A549 (cell line): ENCODE measurements around the gene QSOX1. TPM values are rescaled to one million over a fixed set of nuclear protein-coding genes. Genes with fewer than 3 reads are reported as not detected.

Experiments
- ATAC-seq, 2 experiments: fragments of 200-7000 bp in 1 of 2; fragments of >200 bp in 1 of 2; cut with Nextera tagmentation in 1 of 2; cut with Tn5 transposase in 1 of 2; 3 replicates each; pipeline versions ENCODE4 v1.8.0 to v1.9.1; 2018 to 2020; ENCODE audit warnings: mild to moderate bottlenecking in 1 of 2, moderate library complexity in 1 of 2
- CTCF ChIA-PET: fragments of 300-600 bp; sonication (Branson Sonifier 250); formaldehyde crosslinking; extraction: SDS; loops from one replicate; lab custom pipeline; 2021; ENCODE audit warnings: antibody characterized with exemption, inconsistent platforms; lab: Yijun Ruan, JAX
- POLR2A ChIA-PET: fragments of 350-600 bp; formaldehyde crosslinking; extraction: SDS; loops from one replicate; lab custom pipeline; 2021; ENCODE audit warnings: antibody characterized with exemption, inconsistent platforms; lab: Yijun Ruan, JAX
- DNase-seq, 2 experiments: peaks; one replicate each; pipeline versions ENCODE4 v3.0.0 to v3.0.0-alpha.2; 2011 to 2016; ENCODE audit warnings: low read depth in 1 of 2, low spot score in 1 of 2
- FAIRE-seq: peaks from 2 replicates; lab custom pipeline; 2011; peaks lifted over from hg19 to GRCh38; lab: Jason Lieb, UNC
- H3K27ac ChIP-seq, 2 experiments: fragments of >200 bp; sonication (Bioruptor Twin); formaldehyde crosslinking; 3 replicates each; pipeline ENCODE4 v1.5.1; 2016 to 2017
- H3K4me1 ChIP-seq: fragments of >200 bp; sonication (Bioruptor Twin); formaldehyde crosslinking; 3 replicates; pipeline ENCODE4 v1.6.1; 2016
- H3K4me2 ChIP-seq: fragments of >200 bp; sonication (Bioruptor Twin); formaldehyde crosslinking; 3 replicates; pipeline ENCODE4 v1.6.1; 2016
- H3K4me3 ChIP-seq: fragments of >200 bp; sonication (Bioruptor Twin); formaldehyde crosslinking; 3 replicates; pipeline ENCODE4 v1.5.1; 2016
- H3K9me3 ChIP-seq: fragments of >200 bp; sonication (Bioruptor Twin); formaldehyde crosslinking; 3 replicates; pipeline ENCODE4 v1.6.1; 2016
- CHD2 ChIP-seq: fragments of 150-350 bp; IDR thresholded peaks from 2 replicates; pipeline ENCODE4 v1.6.1; 2014; ENCODE audit warnings: low read length; ENCODE audit not compliant: partially characterized antibody
- CHD4 ChIP-seq: fragments of 200-600 bp; sonication (generic); IDR thresholded peaks from 2 replicates; pipeline ENCODE4 v1.6.1; 2016; ENCODE audit warnings: antibody characterized with exemption, mild to moderate bottlenecking, borderline replicate concordance
- EP300 ChIP-seq, 2 experiments: fragments of >200 bp; sonication (Bioruptor Twin); formaldehyde crosslinking; IDR thresholded peaks; 2 replicates in 1 of 2; 3 replicates in 1 of 2; pipeline ENCODE4 v1.6.1; 2016 to 2017
- ESRRA ChIP-seq: fragments of 150-350 bp; IDR thresholded peaks from 2 replicates; pipeline ENCODE4 v1.6.1; 2014; ENCODE audit warnings: mild to moderate bottlenecking, low read length, borderline replicate concordance
- FOSB ChIP-seq: fragments of 250-450 bp; sonication (Bioruptor Pico); IDR thresholded peaks from 2 replicates; pipeline ENCODE4 v1.5.0; 2020; ENCODE audit warnings: mild to moderate bottlenecking, moderate library complexity
- GATA3 ChIP-seq: IDR thresholded peaks from 2 replicates; pipeline ENCODE4 v1.6.1; 2012; ENCODE audit warnings: borderline replicate concordance
- HEYL ChIP-seq: fragments of 250-450 bp; sonication (Bioruptor Pico); IDR thresholded peaks from 2 replicates; pipeline ENCODE4 v1.8.0; 2021; ENCODE audit warnings: mild to moderate bottlenecking, moderate library complexity
- HOXA7 ChIP-seq: fragments of 250-450 bp; sonication (Bioruptor Pico); IDR thresholded peaks from 2 replicates; pipeline ENCODE4 v1.5.0; 2020; ENCODE audit warnings: mild to moderate bottlenecking, moderate library complexity
- JUN ChIP-seq, 2 experiments: fragments of >200 bp; sonication (Bioruptor Twin); formaldehyde crosslinking; IDR thresholded peaks; 2 replicates in 1 of 2; 3 replicates in 1 of 2; pipeline ENCODE4 v1.6.1; 2016 to 2017
- KDM1A ChIP-seq: fragments of 200-600 bp; sonication (generic); IDR thresholded peaks from 2 replicates; pipeline ENCODE4 v1.6.1; 2016; ENCODE audit warnings: low read depth, mild to moderate bottlenecking
- MAFK ChIP-seq: fragments of 450-650 bp; IDR thresholded peaks from 2 replicates; pipeline ENCODE4 v1.6.1; 2014; ENCODE audit not compliant: partially characterized antibody
- MAZ ChIP-seq: fragments of 150-350 bp; IDR thresholded peaks from 2 replicates; pipeline ENCODE4 v1.6.1; 2014; ENCODE audit warnings: antibody characterized with exemption, low read depth, low read length, borderline replicate concordance
- NPAS2 ChIP-seq: fragments of 250-450 bp; sonication (Bioruptor Pico); IDR thresholded peaks from 2 replicates; pipeline ENCODE4 v1.8.0; 2022; ENCODE audit warnings: mild to moderate bottlenecking, moderate library complexity, borderline replicate concordance
- PHF8 ChIP-seq: fragments of 200-600 bp; sonication (generic); IDR thresholded peaks from 2 replicates; pipeline ENCODE4 v1.6.1; 2016; ENCODE audit warnings: low read depth, mild to moderate bottlenecking, antibody characterized with exemption, moderate library complexity, borderline replicate concordance
- POLR2A ChIP-seq: IDR thresholded peaks from 2 replicates; pipeline ENCODE4 v1.6.1; 2012; ENCODE audit warnings: mild to moderate bottlenecking, low read length
- RARB ChIP-seq: fragments of 250-450 bp; sonication (Bioruptor Pico); IDR thresholded peaks from 2 replicates; pipeline ENCODE4 v1.8.0; 2021; ENCODE audit warnings: mild to moderate bottlenecking, moderate library complexity
- RCOR1 ChIP-seq: fragments of 150-350 bp; IDR thresholded peaks from 2 replicates; pipeline ENCODE4 v1.6.1; 2014; ENCODE audit warnings: antibody characterized with exemption, low read length, low read depth
- REST ChIP-seq: fragments of 200-600 bp; sonication (generic); IDR thresholded peaks from 2 replicates; pipeline ENCODE4 v1.6.1; 2016; ENCODE audit warnings: antibody characterized with exemption, mild to moderate bottlenecking, moderate library complexity
- USF2 ChIP-seq: fragments of 450-650 bp; IDR thresholded peaks from 2 replicates; pipeline ENCODE4 v1.6.1; 2014; ENCODE audit warnings: antibody characterized with exemption
- ZSCAN20 ChIP-seq: fragments of 250-450 bp; sonication (Bioruptor Pico); IDR thresholded peaks from 2 replicates; pipeline ENCODE4 v1.8.0; 2022; ENCODE audit warnings: mild to moderate bottlenecking, moderate library complexity
- WGBS: methylation state at CpG from one replicate; pipeline ENCODE4 v1.1.6; 2017; ENCODE audit errors: missing lambda C conversion rate; 5-methylcytosine and 5-hydroxymethylcytosine counted together
- polyA plus RNA-seq, 4 experiments: library from polyadenylated mRNA; depleted of rRNA in 3 of 4; stranded (reverse); fragments of >200 nt; fragmentation: RNase III in 1 of 4; extraction: RNeasy Plus Mini Kit Qiagen cat#74134 plus additional on column Dnase treatment in 1 of 4; gene quantifications; 2 replicates in 3 of 4; 3 replicates in 1 of 4; pipeline ENCODE4 v1.2.3, GENCODE V29; 2011 to 2017
- TF ChIP-seq, protein P1 (sequence below): fragments of >200 bp; sonication (Bioruptor Twin); formaldehyde crosslinking; IDR thresholded peaks from 3 replicates; pipeline ENCODE4 v1.5.1; 2016
- TF ChIP-seq, protein P2 (sequence below): fragments of 250-450 bp; sonication (Bioruptor Pico); IDR thresholded peaks from 2 replicates; pipeline ENCODE4 v1.5.0; 2020; ENCODE audit warnings: low read depth, mild to moderate bottlenecking, moderate library complexity
- TF ChIP-seq, protein P3 (sequence below): IDR thresholded peaks from 2 replicates; pipeline ENCODE4 v1.6.1; 2012

Gene QSOX1
- polyA plus RNA-seq, 2 of the 4 experiments (the other 2 are of a cell fraction): 43.8 to 60.2 TPM

GRCh38 chr1:180154325-180155181 lies at the start of gene QSOX1 (continued):
- peak; percentile 95 for TF ChIP-seq POLR2A
- no peak for TF ChIP-seq FOSB (CRISPR knock-in tag)
- no peak for TF ChIP-seq EP300 (IDR thresholded peaks at IDR 0.05)
- TF ChIP-seq MAZ: peak; percentile 50; the same call in 1 of the 2 replicates
- no peak for TF ChIP-seq HOXA7
- no peak for TF ChIP-seq USF2
- TF ChIP-seq, protein P1, sequence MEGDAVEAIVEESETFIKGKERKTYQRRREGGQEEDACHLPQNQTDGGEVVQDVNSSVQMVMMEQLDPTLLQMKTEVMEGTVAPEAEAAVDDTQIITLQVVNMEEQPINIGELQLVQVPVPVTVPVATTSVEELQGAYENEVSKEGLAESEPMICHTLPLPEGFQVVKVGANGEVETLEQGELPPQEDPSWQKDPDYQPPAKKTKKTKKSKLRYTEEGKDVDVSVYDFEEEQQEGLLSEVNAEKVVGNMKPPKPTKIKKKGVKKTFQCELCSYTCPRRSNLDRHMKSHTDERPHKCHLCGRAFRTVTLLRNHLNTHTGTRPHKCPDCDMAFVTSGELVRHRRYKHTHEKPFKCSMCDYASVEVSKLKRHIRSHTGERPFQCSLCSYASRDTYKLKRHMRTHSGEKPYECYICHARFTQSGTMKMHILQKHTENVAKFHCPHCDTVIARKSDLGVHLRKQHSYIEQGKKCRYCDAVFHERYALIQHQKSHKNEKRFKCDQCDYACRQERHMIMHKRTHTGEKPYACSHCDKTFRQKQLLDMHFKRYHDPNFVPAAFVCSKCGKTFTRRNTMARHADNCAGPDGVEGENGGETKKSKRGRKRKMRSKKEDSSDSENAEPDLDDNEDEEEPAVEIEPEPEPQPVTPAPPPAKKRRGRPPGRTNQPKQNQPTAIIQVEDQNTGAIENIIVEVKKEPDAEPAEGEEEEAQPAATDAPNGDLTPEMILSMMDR: no peak
- no peak for TF ChIP-seq NPAS2 (CRISPR knock-in tag)
- TF ChIP-seq HEYL: no peak
- TF ChIP-seq MAFK: no peak
- TF ChIP-seq RARB (CRISPR knock-in tag): no peak
- no peak for TF ChIP-seq CHD4
- peak in 1 of 2 experiments; percentile 80; a peak in 2 of 5 replicates for TF ChIP-seq JUN (IDR thresholded peaks at IDR 0.05)
- TF ChIP-seq PHF8: peak; percentile 47
- no peak for TF ChIP-seq ZSCAN20 (CRISPR knock-in tag)

- no peak for DNase-seq
- POLR2A ChIA-PET: no interaction called here
- CTCF ChIA-PET: interaction anchor here (1.2 to 2.9 kb wide), 3 partner anchors 11 to 57 kb away, joined by 3 to 10 read pairs (median 4); no protein-coding TSS in a partner anchor
- 92% methylated on average over 2 of the region's 2 CpGs for WGBS
- TF ChIP-seq KDM1A: no peak
- TF ChIP-seq, protein P2, sequence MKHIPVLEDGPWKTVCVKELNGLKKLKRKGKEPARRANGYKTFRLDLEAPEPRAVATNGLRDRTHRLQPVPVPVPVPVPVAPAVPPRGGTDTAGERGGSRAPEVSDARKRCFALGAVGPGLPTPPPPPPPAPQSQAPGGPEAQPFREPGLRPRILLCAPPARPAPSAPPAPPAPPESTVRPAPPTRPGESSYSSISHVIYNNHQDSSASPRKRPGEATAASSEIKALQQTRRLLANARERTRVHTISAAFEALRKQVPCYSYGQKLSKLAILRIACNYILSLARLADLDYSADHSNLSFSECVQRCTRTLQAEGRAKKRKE (CRISPR knock-in tag): no peak
- TF ChIP-seq MAZ: no peak
- TF ChIP-seq GATA3: no peak
- TF ChIP-seq REST: no peak
- TF ChIP-seq RCOR1: no peak
- no peak for TF ChIP-seq CHD2
- TF ChIP-seq, protein P3, sequence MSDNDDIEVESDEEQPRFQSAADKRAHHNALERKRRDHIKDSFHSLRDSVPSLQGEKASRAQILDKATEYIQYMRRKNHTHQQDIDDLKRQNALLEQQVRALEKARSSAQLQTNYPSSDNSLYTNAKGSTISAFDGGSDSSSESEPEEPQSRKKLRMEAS: no peak
- TF ChIP-seq ESRRA: no peak
- no peak for TF ChIP-seq POLR2A
- no peak overlapping the region for H3K4me3 ChIP-seq
- H3K9me3 ChIP-seq: no peaks in the 10 kb centered on the region
- no peak for FAIRE-seq
- H3K4me1 ChIP-seq: peaks cover 2% of the 10 kb centered on the region; the same call in 2 of the 3 replicates
- H3K4me2 ChIP-seq: no peak overlapping the region
- H3K27ac ChIP-seq: no peak overlapping the region
- ATAC-seq: no peak
Measured at GRCh38 chr1:180112091-180112490, 42.6 kb upstream of the QSOX1 start.
